ENCODE data around the gene DND1.

Gene DND1

DNA sequence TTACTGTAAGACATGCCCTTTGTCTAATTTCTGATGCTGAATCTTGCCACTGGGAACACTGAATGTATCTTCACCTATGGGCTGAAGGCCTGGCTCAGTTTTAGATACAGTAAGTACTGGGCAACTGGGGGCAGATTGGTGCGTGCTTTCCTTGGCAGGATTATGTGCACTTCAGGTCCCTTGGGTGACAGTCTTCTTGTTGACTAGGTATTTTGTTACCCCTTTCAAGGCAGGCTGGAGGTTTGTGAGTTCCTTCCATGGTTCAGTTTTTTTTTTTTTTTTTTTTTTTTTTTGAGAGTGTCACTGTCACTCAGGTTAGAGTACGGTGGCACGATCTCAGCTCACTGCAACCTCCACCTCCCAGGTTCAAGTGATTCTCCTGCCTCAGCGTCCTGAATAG is 34.4 kb upstream of the DND1 start:
- no peak for DNase-seq (ENCODE audit: low read depth)
- no peak overlapping the region for H3K4me3 ChIP-seq (ENCODE audit: control insufficient read depth, low read depth, low read length)
- TF ChIP-seq, protein P1, sequence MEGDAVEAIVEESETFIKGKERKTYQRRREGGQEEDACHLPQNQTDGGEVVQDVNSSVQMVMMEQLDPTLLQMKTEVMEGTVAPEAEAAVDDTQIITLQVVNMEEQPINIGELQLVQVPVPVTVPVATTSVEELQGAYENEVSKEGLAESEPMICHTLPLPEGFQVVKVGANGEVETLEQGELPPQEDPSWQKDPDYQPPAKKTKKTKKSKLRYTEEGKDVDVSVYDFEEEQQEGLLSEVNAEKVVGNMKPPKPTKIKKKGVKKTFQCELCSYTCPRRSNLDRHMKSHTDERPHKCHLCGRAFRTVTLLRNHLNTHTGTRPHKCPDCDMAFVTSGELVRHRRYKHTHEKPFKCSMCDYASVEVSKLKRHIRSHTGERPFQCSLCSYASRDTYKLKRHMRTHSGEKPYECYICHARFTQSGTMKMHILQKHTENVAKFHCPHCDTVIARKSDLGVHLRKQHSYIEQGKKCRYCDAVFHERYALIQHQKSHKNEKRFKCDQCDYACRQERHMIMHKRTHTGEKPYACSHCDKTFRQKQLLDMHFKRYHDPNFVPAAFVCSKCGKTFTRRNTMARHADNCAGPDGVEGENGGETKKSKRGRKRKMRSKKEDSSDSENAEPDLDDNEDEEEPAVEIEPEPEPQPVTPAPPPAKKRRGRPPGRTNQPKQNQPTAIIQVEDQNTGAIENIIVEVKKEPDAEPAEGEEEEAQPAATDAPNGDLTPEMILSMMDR (IDR thresholded peaks at IDR 0.05; ENCODE audit: control insufficient read depth, insufficient read depth, low read depth, low read length, missing control alignments), result no peak

DNA sequence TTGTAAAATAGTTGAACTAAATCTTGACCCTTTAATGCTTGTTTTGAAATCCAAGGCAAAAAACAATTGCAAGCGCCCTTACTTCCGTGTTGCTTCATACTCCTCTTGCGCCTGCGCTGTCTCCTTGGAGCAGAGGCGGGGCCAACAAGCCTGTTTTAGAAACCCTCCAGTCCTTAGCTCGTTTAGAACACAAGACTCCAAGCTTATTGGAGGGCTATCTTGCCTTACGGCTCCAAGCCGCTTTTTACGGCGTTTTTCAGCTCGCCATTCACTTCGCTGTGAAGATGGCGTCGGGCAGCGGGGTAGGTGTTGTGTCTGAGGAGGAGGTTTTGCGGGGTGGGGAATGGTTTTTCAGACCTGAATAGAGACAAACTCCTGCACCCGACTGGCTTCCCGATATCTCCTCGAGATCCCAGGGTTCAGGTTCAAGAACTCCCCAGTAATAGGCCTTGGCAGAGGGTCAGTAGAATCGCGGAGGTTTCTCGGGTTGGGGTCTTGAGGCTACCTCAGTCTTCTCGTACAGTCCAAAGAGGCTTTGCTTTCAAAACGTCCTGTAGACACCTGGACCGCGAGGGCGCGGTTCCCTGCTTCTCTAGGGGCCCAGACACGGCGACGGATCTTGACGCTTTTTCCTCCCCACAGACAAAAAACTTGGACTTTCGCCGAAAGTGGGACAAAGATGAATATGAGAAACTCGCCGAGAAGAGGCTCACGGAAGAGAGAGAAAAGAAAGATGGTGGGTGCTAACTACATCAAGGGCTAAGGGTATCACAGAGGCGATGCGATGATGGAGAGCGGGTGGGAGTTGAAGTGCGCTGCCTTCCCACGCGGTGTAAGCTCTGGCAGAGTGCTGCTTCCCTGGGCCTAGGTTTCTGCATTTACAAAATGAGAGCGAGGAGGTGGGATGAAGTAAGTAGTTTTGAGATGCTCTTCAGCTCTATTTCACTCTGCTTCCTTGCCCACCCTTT is 27.1 kb upstream of the DND1 start, which contains the start of gene ZMAT2:
ZMAT2 (plus strand) TSS at position 271 of the 968 bp plus-strand sequence; CDS start at position 285, 14 bp downstream.
- TF ChIP-seq, protein P1 (IDR thresholded peaks at IDR 0.05; ENCODE audit: control insufficient read depth, insufficient read depth, low read depth, low read length, missing control alignments), result no peak
- DNase-seq (ENCODE audit: low read depth), result peak; percentile 97
- peak within 1 kb of the TSS; percentile 59 for H3K4me3 ChIP-seq (ENCODE audit: control insufficient read depth, low read depth, low read length)

DNA sequence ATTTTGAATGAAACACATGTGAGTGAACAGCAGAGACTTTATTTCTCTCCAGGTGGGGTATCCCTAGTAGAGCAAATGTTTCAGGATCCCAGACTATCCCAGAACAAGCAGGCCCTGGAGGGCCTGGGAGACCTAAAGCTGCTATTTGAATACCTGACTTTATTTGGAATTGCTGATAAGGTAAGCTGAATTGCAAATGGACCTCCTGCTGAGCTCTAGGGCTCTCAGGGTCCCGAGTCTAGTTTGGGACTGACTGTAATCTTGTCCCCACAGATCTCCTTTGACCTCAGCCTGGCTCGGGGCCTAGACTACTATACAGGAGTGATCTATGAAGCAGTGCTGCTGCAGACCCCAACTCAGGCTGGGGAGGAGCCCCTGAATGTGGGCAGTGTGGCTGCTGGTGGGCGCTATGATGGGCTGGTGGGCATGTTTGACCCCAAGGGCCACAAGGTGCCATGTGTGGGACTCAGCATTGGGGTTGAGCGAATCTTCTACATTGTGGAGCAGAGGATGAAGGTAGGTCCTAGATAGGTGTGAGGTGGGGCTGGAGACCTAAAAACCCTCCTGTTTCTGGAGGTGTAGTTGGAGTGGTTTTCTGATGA is 23.6 kb upstream of the DND1 start:
- TF ChIP-seq, protein P1 (IDR thresholded peaks at IDR 0.05; ENCODE audit: control insufficient read depth, insufficient read depth, low read depth, low read length, missing control alignments), result no peak
- no peak for DNase-seq (ENCODE audit: low read depth)
- H3K4me3 ChIP-seq (ENCODE audit: control insufficient read depth, low read depth, low read length), result no peak overlapping the region

DNA sequence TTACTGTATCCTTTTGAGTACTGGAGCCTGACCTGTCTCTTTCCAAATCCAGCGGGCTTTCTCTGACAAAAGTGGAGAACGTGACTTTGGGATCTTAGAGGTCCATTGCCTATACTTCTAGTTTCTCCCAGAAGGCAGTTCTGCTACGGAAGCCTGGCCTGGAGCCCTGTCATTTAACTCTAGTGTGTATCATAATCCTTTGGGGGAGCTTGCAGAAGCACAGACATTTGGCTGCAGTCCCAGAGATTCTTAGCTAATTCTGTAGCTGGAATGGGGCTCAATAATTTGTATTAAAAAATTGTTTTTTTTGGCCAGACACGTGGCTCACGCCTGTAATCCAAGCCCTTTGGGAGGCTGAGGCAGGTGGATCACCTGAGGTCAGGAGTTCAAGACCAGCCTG is 20.9 kb upstream of the DND1 start:
- H3K4me3 ChIP-seq (ENCODE audit: control insufficient read depth, low read depth, low read length), result no peak overlapping the region
- TF ChIP-seq, protein P1 (IDR thresholded peaks at IDR 0.05; ENCODE audit: control insufficient read depth, insufficient read depth, low read depth, low read length, missing control alignments), result no peak

DNA sequence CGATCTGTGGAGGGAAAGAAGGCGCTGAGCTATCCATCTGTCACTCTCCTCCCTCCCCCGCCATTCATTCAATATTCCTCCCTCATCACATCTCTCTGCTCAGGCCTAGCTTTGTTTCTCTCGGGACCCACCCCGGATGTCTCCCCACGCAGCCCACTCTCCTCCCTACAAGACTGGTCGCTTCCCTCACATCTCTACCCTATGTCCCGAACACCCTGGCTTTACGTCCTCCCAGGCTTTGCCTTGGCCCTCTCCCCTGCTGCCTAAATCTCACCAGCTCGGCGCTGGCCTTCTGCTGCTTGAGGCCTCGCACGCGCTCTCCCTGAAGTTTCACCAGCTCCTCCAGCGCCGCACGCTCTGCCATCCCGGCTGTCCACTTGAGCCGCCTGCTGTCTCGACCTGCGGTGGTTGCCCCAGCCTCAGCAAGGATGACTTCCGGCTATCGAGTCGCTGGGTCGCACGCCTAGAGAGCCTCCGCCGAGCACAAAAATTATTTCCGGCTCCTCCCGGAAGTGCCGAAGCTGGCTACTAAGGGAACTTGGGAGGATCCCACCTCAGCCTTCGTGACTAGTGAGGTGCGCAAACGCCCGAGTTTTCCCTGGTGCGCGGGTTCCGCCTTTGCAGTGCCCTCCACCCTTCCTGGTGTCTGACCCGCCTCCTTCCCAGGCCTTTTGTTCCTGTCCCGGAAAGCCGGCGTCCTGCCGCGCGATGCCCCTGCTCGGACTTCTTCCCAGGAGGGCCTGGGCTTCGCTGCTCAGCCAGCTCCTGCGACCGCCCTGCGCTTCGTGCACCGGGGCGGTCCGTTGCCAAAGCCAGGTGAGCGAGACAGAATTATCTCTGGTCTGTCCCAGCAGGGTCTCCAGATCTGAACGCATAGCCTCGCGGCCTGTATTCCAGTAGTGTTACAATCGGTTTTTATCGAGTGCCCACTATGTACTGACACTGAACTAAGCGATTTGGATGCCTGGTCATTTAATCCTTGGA is 17.9 kb upstream of the DND1 start, which contains the start of the genes HARS1 and HARS2:
HARS1 (minus strand) TSS at position 430 of the 984 bp plus-strand sequence; CDS start at position 364, 66 bp downstream.
HARS2 (plus strand) TSS at position 515 of the 984 bp plus-strand sequence; CDS start at position 709, 194 bp downstream.
- DNase-seq (ENCODE audit: low read depth), result peak; percentile 75
- peak within 1 kb of the TSS; percentile 85 for H3K4me3 ChIP-seq (ENCODE audit: control insufficient read depth, low read depth, low read length)

More for the DNA sequence above, 20.9 kb upstream of the DND1 start:
- no peak for DNase-seq (ENCODE audit: low read depth)

More for the DNA sequence above, 17.9 kb upstream of the DND1 start, which contains the start of the genes HARS1 and HARS2:
- TF ChIP-seq, protein P1 (IDR thresholded peaks at IDR 0.05; ENCODE audit: control insufficient read depth, insufficient read depth, low read depth, low read length, missing control alignments), result no peak

All from AG09309 (cell line).